Endodermal cell (in vitro differentiated cells): Measurements from ENCODE around the gene ZNF808. TPM values are rescaled to one million over a fixed set of nuclear protein-coding genes. Genes with fewer than 3 reads are reported as not detected.
A peak's percentile ranks its signal among the peaks of the same experiment; 100 is the strongest.

Experiments
- DNase-seq: peaks from one replicate; pipeline ENCODE4 v3.0.0-alpha.2; 2017
- H3K27ac ChIP-seq: 2 replicates; pipeline ENCODE4 v1.5.1; 2013; ENCODE audit warnings: mild to moderate bottlenecking, low read depth, low read length, moderate library complexity
- H3K27me3 ChIP-seq: 2 replicates; pipeline ENCODE4 v1.6.1; 2013; ENCODE audit warnings: mild to moderate bottlenecking, low read length, moderate library complexity; ENCODE audit not compliant: insufficient read depth, control insufficient read depth, poor library complexity, severe bottlenecking
- H3K36me3 ChIP-seq: 2 replicates; pipeline ENCODE4 v1.7.0; 2013; ENCODE audit warnings: mild to moderate bottlenecking, low read length, moderate library complexity; ENCODE audit not compliant: control insufficient read depth, insufficient read depth
- H3K4me1 ChIP-seq: one replicate; pipeline ENCODE4 v1.7.0; 2013; ENCODE audit warnings: low read length; ENCODE audit not compliant: control insufficient read depth, insufficient read depth
- H3K4me3 ChIP-seq: 2 replicates; pipeline ENCODE4 v1.5.1; 2013; ENCODE audit warnings: mild to moderate bottlenecking, low read length, moderate library complexity
- H3K9ac ChIP-seq: 2 replicates; pipeline ENCODE4 v1.6.1; 2013; ENCODE audit warnings: mild to moderate bottlenecking, low read length, moderate library complexity; ENCODE audit not compliant: poor library complexity, severe bottlenecking; ENCODE audit errors: extremely low read depth
- H3K9me3 ChIP-seq: 2 replicates; pipeline ENCODE4 v1.6.1; 2013; ENCODE audit warnings: mild to moderate bottlenecking, low read length, moderate library complexity; ENCODE audit not compliant: control insufficient read depth
- H3K27ac Mint-ChIP-seq: 2 replicates; pipeline ENCODE4 v1.8.0; 2020; ENCODE audit warnings: mixed read lengths
- H3K27me3 Mint-ChIP-seq: 2 replicates; pipeline ENCODE4 v1.8.0; 2021; ENCODE audit warnings: mild to moderate bottlenecking, mixed read lengths; ENCODE audit not compliant: insufficient read depth
- H3K36me3 Mint-ChIP-seq: 2 replicates; pipeline ENCODE4 v1.8.0; 2020; ENCODE audit warnings: low read depth, mixed read lengths
- H3K4me1 Mint-ChIP-seq: 2 replicates; pipeline ENCODE4 v1.8.0; 2020; ENCODE audit warnings: mixed read lengths
- H3K4me3 Mint-ChIP-seq: 2 replicates; pipeline ENCODE4 v1.8.0; 2020; ENCODE audit warnings: mild to moderate bottlenecking, moderate library complexity, mixed read lengths
- H3K9me3 Mint-ChIP-seq: 2 replicates; pipeline ENCODE4 v1.8.0; 2020; ENCODE audit warnings: mild to moderate bottlenecking, mixed read lengths
- WGBS, 2 experiments: methylation state at CpG; one replicate each; pipeline versions ENCODE4 v1.1.5 to v1.1.7; 2013; ENCODE audit warnings: missing lambda C conversion rate in 2 of 2, mixed read lengths in 1 of 2; ENCODE audit not compliant: insufficient coverage in 1 of 2, insufficient read length in 1 of 2; 5-methylcytosine and 5-hydroxymethylcytosine counted together
- total RNA-seq, 2 donors: library from RNA; stranded (reverse); fragmentation: NEBNext Ultra II Directional in 1 of 2; extraction: Animal tissue kit (Norgen Biotek cat#: 25700) in 1 of 2; gene quantifications; 2 replicates in 1 of 2; 3 replicates in 1 of 2; pipeline ENCODE4 v1.2.1, GENCODE V29; 2021
- TF ChIP-seq, protein P1 (sequence below): fragments of 200-600 bp; sonication (generic); conservative IDR thresholded peaks from 2 replicates; pipeline ENCODE4 v1.5.0; 2021; ENCODE audit warnings: antibody characterized with exemption, mild to moderate bottlenecking

Gene ZNF808
- total RNA-seq, 2 donors from 2014 or later = 52.4 to 61.6 TPM

- peaks cover 32% of the 10 kb centered on the region for H3K9me3 Mint-ChIP-seq
- H3K36me3 ChIP-seq = no peaks in the 10 kb centered on the region
Measured at GRCh38 chr19:52492201-52492993, 35.1 kb upstream of the ZNF808 start.

GRCh38 chr19:52492994-52493470 is 34.4 kb upstream of the ZNF808 start:
- H3K36me3 Mint-ChIP-seq = peaks cover 36% of the 10 kb centered on the region
- peaks cover 5% of the 10 kb centered on the region for H3K4me1 Mint-ChIP-seq
- peaks cover 32% of the 10 kb centered on the region for H3K9me3 Mint-ChIP-seq

More at GRCh38 chr19:52492201-52492993, 35.1 kb upstream of the ZNF808 start:
- Mint-ChIP-seq H3K4me3 (peak overlapping the region; percentile 82), H3K4me1 (peaks cover 5% of the 10 kb centered on the region), H3K27ac (peak overlapping the region; percentile 96), H3K36me3 (peaks cover 30% of the 10 kb centered on the region), H3K27me3 (no peaks in the 10 kb centered on the region)
- Histone ChIP-seq H3K9ac (peak overlapping the region; percentile 44), H3K9me3 (peaks cover 20% of the 10 kb centered on the region), H3K27ac (no peak overlapping the region), H3K27me3 (no peaks in the 10 kb centered on the region), H3K4me1 (no peaks in the 10 kb centered on the region), H3K4me3 (peak overlapping the region; percentile 76)
- 61 to 70% methylated on average over 25 to 37 of the region's 37 CpGs for WGBS, 2 experiments
- TF ChIP-seq, protein P1, sequence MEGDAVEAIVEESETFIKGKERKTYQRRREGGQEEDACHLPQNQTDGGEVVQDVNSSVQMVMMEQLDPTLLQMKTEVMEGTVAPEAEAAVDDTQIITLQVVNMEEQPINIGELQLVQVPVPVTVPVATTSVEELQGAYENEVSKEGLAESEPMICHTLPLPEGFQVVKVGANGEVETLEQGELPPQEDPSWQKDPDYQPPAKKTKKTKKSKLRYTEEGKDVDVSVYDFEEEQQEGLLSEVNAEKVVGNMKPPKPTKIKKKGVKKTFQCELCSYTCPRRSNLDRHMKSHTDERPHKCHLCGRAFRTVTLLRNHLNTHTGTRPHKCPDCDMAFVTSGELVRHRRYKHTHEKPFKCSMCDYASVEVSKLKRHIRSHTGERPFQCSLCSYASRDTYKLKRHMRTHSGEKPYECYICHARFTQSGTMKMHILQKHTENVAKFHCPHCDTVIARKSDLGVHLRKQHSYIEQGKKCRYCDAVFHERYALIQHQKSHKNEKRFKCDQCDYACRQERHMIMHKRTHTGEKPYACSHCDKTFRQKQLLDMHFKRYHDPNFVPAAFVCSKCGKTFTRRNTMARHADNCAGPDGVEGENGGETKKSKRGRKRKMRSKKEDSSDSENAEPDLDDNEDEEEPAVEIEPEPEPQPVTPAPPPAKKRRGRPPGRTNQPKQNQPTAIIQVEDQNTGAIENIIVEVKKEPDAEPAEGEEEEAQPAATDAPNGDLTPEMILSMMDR = peak; percentile 53
- DNase-seq = peak; percentile 98

DNA sequence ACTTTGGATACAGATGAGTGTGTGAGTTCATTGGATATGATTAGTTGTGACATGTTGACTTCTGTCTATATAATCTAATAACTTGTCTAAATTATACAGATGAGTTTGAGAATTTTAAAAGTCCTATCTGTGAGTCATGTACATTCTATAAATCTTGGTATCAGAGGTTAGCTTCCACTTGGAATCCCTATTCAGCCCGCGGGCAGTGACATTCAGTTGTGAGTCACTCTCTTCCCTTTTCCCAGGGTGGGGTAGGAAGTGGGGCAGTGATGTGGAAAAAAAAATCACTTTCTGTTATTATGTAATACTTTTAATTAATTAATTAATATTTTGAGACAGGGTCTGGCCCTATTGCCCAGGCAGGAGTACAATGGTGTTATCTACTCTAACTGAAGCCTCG is 33.0 kb upstream of the ZNF808 start:
- Mint-ChIP-seq H3K27me3 (no peaks in the 10 kb centered on the region), H3K27ac (no peak overlapping the region), H3K4me3 (peak overlapping the region; percentile 82), H3K9me3 (peaks cover 20% of the 10 kb centered on the region), H3K4me1 (peaks cover 12% of the 10 kb centered on the region), H3K36me3 (peaks cover 50% of the 10 kb centered on the region)
- DNase-seq = no peak
- H3K4me3 ChIP-seq = no peak overlapping the region
- WGBS, 2 experiments = 94 to 100% methylated on average over 2 to 3 of the region's 3 CpGs
- H3K9me3 ChIP-seq = peaks cover 20% of the 10 kb centered on the region
- H3K27me3 ChIP-seq = no peaks in the 10 kb centered on the region
- no peaks in the 10 kb centered on the region for H3K4me1 ChIP-seq
- no peak overlapping the region for H3K27ac ChIP-seq
- H3K36me3 ChIP-seq = no peaks in the 10 kb centered on the region
- H3K9ac ChIP-seq = no peak overlapping the region
- TF ChIP-seq, protein P1 = no peak

More at GRCh38 chr19:52492994-52493470, 34.4 kb upstream of the ZNF808 start:
- peaks cover 20% of the 10 kb centered on the region for H3K9me3 ChIP-seq
- H3K27ac Mint-ChIP-seq = peak overlapping the region; percentile 96
- peak overlapping the region; percentile 76 for H3K4me3 ChIP-seq
- no peaks in the 10 kb centered on the region for H3K4me1 ChIP-seq
- H3K27me3 ChIP-seq = no peaks in the 10 kb centered on the region
- no peak overlapping the region for H3K27ac ChIP-seq
- H3K27me3 Mint-ChIP-seq = no peaks in the 10 kb centered on the region
- H3K36me3 ChIP-seq = no peaks in the 10 kb centered on the region
- H3K4me3 Mint-ChIP-seq = peak overlapping the region; percentile 82
- peak overlapping the region; percentile 44 for H3K9ac ChIP-seq
- TF ChIP-seq, protein P1 = peak; percentile 60
- WGBS, 2 experiments = 34 to 41% methylated on average over 24 to 28 of the region's 28 CpGs
- DNase-seq = peak; percentile 91
